WTC11 (cell line): Measurements from ENCODE around the gene GALNT7. TPM values are rescaled to one million over a fixed set of nuclear protein-coding genes. Genes with fewer than 3 reads are reported as not detected.

Source experiments
- ATAC-seq: fragments of 200-7000 bp; cut with Tn5 transposase; 2 replicates; pipeline ENCODE4 v1.10.0; 2021; ENCODE audit warnings: mild to moderate bottlenecking, moderate library complexity
- CTCF ChIA-PET: fragments of 300-600 bp; sonication (Branson Sonifier 250); formaldehyde crosslinking; loops from one replicate; lab custom pipeline; 2021; ENCODE audit warnings: antibody characterized with exemption; lab: Charles Lee
- POLR2A ChIA-PET: fragments of 350-600 bp; sonication (Branson Sonifier 250); formaldehyde crosslinking; loops from one replicate; lab custom pipeline; 2021; ENCODE audit warnings: antibody characterized with exemption; lab: Charles Lee
- DNase-seq: peaks from one replicate; pipeline ENCODE4 v3.0.0; 2021; ENCODE audit warnings: low spot score
- H3K27ac Mint-ChIP-seq: 2 replicates; pipeline ENCODE4 v1.8.0; 2021; ENCODE audit warnings: mixed read lengths
- H3K27me3 Mint-ChIP-seq: 2 replicates; pipeline ENCODE4 v1.8.0; 2021; ENCODE audit warnings: low read depth, mild to moderate bottlenecking, moderate library complexity, mixed read lengths
- H3K36me3 Mint-ChIP-seq: 2 replicates; pipeline ENCODE4 v1.8.0; 2021; ENCODE audit warnings: mixed read lengths
- H3K4me1 Mint-ChIP-seq: 2 replicates; pipeline ENCODE4 v1.8.0; 2022; ENCODE audit warnings: mixed read lengths
- H3K4me3 Mint-ChIP-seq: 2 replicates; pipeline ENCODE4 v1.8.0; 2021; ENCODE audit warnings: mild to moderate bottlenecking, moderate library complexity, mixed read lengths
- H3K9me3 Mint-ChIP-seq: 2 replicates; pipeline ENCODE4 v1.8.0; 2021; ENCODE audit warnings: mixed read lengths
- ARID4B ChIP-seq: sonication (generic); formaldehyde crosslinking; IDR thresholded peaks from 2 replicates; pipeline ENCODE4 v1.8.0; 2023; ENCODE audit warnings: missing genetic modification reagents, mild to moderate bottlenecking, borderline replicate concordance
- CBFB ChIP-seq: sonication (generic); formaldehyde crosslinking; IDR thresholded peaks from 2 replicates; pipeline ENCODE4 v1.8.1; 2022; ENCODE audit warnings: mild to moderate bottlenecking, low read depth, missing genetic modification reagents
- CTCF ChIP-seq: fragments of 200-600 bp; IDR thresholded peaks from 2 replicates; pipeline ENCODE4 v1.8.0; 2022; ENCODE audit warnings: antibody characterized with exemption
- GTF2I ChIP-seq: fragments of 250-450 bp; sonication (Bioruptor Pico); conservative IDR thresholded peaks from 2 replicates; pipeline ENCODE4 v1.4.0; 2021; ENCODE audit warnings: mild to moderate bottlenecking
- NFE2L1 ChIP-seq: sonication (generic); formaldehyde crosslinking; IDR thresholded peaks from 2 replicates; pipeline ENCODE4 v1.8.1; 2023; ENCODE audit warnings: missing genetic modification reagents
- PRRX2 ChIP-seq: fragments of 250-450 bp; sonication (Bioruptor Pico); IDR thresholded peaks from 2 replicates; pipeline ENCODE4 v1.8.0; 2021; ENCODE audit warnings: mild to moderate bottlenecking
- ZMAT4 ChIP-seq: fragments of 250-450 bp; sonication (Bioruptor Pico); IDR thresholded peaks from 2 replicates; pipeline ENCODE4 v1.9.0; 2021; ENCODE audit warnings: mild to moderate bottlenecking
- ZNF219 ChIP-seq: sonication (generic); formaldehyde crosslinking; IDR thresholded peaks from 2 replicates; pipeline ENCODE4 v1.8.0; 2023; ENCODE audit warnings: missing genetic modification reagents, mild to moderate bottlenecking, borderline replicate concordance
- ZNF281 ChIP-seq: sonication (generic); formaldehyde crosslinking; IDR thresholded peaks from 2 replicates; pipeline ENCODE4 v1.8.0; 2023; ENCODE audit warnings: mild to moderate bottlenecking, missing genetic modification reagents
- total RNA-seq: library from RNA; stranded (reverse); gene quantifications from 3 replicates; pipeline ENCODE4 v1.2.3, GENCODE V29; 2021
- TF ChIP-seq, protein P1 (sequence below): sonication (generic); formaldehyde crosslinking; IDR thresholded peaks from 2 replicates; pipeline ENCODE4 v1.8.1; 2022; ENCODE audit warnings: mild to moderate bottlenecking, missing genetic modification reagents, moderate library complexity, borderline replicate concordance
- TF ChIP-seq, protein P2 (sequence below): sonication (generic); formaldehyde crosslinking; IDR thresholded peaks from 2 replicates; pipeline ENCODE4 v1.8.1; 2022; ENCODE audit warnings: low read depth, mild to moderate bottlenecking, moderate library complexity, missing genetic modification reagents, borderline replicate concordance
- TF ChIP-seq, protein P3 (sequence below): sonication (generic); formaldehyde crosslinking; IDR thresholded peaks from 2 replicates; pipeline ENCODE4 v1.8.1; 2022; ENCODE audit warnings: mild to moderate bottlenecking, moderate library complexity, missing genetic modification reagents
- TF ChIP-seq, protein P4 (sequence below): sonication (generic); formaldehyde crosslinking; IDR thresholded peaks from 2 replicates; pipeline ENCODE4 v1.8.1; 2022; ENCODE audit warnings: low read depth, missing genetic modification reagents, borderline replicate concordance

The GALNT7 gene
- total RNA-seq, 1 experiment from 2014 or later: 86.9 TPM

DNA sequence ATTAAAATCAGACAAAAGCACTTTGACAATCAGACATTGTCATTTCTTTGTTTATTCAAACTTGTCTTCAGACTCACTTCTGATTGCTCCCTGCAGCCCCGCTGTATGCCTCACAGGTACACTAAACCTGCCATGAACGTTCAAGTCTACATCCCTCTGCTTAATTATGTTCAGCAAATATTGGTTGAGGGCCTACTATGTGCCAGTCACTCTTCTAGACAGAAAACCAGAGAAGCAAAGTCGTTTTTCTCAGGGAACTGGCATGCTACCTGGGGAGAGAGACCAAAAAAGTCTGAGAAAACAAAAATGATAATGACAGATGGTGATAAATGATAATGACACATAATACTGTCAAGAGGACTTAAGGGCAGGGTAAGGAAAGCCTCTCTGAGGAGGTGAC lies 146.1 kb downstream of the GALNT7 start (continued):
- TF ChIP-seq CBFB: no peak
- TF ChIP-seq, protein P1, sequence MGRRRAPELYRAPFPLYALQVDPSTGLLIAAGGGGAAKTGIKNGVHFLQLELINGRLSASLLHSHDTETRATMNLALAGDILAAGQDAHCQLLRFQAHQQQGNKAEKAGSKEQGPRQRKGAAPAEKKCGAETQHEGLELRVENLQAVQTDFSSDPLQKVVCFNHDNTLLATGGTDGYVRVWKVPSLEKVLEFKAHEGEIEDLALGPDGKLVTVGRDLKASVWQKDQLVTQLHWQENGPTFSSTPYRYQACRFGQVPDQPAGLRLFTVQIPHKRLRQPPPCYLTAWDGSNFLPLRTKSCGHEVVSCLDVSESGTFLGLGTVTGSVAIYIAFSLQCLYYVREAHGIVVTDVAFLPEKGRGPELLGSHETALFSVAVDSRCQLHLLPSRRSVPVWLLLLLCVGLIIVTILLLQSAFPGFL: no peak

DNA sequence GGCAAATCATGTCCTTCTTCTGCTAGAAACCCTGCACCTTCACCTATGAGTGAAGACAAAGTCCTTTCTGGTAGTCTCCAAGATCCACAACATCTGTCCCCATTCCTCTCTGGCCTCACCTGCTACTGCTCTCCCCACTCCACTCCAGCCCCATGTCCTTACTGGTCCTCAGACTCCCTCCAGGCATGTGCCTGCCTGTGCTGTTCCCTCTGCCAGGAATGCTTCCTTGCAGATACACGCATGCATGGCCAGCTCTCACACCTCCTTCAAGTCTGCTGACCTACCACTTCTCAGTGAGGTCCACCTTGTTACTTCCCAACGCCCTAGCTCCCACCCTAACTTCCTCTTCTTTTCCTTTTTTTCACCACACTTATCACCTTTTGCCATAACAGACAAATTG lies 147.4 kb downstream of the GALNT7 start:
- Mint-ChIP-seq H3K36me3 (peaks cover 13% of the 10 kb centered on the region), H3K9me3 (no peaks in the 10 kb centered on the region), H3K4me3 (no peak overlapping the region), H3K27me3 (no peaks in the 10 kb centered on the region), H3K27ac (no peak overlapping the region), H3K4me1 (peaks cover 25% of the 10 kb centered on the region)
- CTCF ChIA-PET: interaction anchor here (1.4 to 4.7 kb wide), 4 partner anchors 14 to 303 kb away, joined by 3 to 37 read pairs (median 15); no protein-coding TSS in a partner anchor
- no peak for DNase-seq
- ATAC-seq: no peak
- TF ChIP-seq ZMAT4 (no peak), ZNF219 (CRISPR knock-in tag) (no peak), GTF2I (no peak), ZNF281 (CRISPR knock-in tag) (no peak), PRRX2 (CRISPR knock-in tag) (no peak)
- TF ChIP-seq, protein P2, sequence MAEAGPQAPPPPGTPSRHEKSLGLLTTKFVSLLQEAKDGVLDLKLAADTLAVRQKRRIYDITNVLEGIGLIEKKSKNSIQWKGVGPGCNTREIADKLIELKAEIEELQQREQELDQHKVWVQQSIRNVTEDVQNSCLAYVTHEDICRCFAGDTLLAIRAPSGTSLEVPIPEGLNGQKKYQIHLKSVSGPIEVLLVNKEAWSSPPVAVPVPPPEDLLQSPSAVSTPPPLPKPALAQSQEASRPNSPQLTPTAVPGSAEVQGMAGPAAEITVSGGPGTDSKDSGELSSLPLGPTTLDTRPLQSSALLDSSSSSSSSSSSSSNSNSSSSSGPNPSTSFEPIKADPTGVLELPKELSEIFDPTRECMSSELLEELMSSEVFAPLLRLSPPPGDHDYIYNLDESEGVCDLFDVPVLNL (CRISPR knock-in tag): no peak
- TF ChIP-seq, protein P3, sequence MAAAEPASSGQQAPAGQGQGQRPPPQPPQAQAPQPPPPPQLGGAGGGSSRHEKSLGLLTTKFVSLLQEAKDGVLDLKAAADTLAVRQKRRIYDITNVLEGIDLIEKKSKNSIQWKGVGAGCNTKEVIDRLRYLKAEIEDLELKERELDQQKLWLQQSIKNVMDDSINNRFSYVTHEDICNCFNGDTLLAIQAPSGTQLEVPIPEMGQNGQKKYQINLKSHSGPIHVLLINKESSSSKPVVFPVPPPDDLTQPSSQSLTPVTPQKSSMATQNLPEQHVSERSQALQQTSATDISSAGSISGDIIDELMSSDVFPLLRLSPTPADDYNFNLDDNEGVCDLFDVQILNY (CRISPR knock-in tag): no peak
- POLR2A ChIA-PET: no interaction called here

- ChIA-PET CTCF (interaction anchor here (0.6 to 4.7 kb wide), 9 partner anchors 10 to 304 kb away, joined by 3 to 37 read pairs (median 4); no protein-coding TSS in a partner anchor), POLR2A (interaction anchor here (0.6 to 1.0 kb wide), 2 partner anchors 17 to 150 kb away, joined by 4 read pairs; partner anchors contain the start of gene HMGB2)
- no peaks in the 10 kb centered on the region for H3K9me3 Mint-ChIP-seq
- H3K27ac Mint-ChIP-seq: peak overlapping the region; percentile 61; the same call in 1 of the 2 replicates
- H3K27me3 Mint-ChIP-seq: no peaks in the 10 kb centered on the region
- DNase-seq: peak; percentile 52
- no peak overlapping the region for H3K4me3 Mint-ChIP-seq
- H3K36me3 Mint-ChIP-seq: peaks cover 12% of the 10 kb centered on the region
- ATAC-seq: peak; percentile 96
- peaks cover 21% of the 10 kb centered on the region for H3K4me1 Mint-ChIP-seq
- TF ChIP-seq CTCF (peak; percentile 28; the same call in 1 of the 2 replicates), ZNF219 (CRISPR knock-in tag) (no peak)
These were observed 148.4 kb downstream of the GALNT7 start for GRCh38 chr4:173317004-173317403.

DNA sequence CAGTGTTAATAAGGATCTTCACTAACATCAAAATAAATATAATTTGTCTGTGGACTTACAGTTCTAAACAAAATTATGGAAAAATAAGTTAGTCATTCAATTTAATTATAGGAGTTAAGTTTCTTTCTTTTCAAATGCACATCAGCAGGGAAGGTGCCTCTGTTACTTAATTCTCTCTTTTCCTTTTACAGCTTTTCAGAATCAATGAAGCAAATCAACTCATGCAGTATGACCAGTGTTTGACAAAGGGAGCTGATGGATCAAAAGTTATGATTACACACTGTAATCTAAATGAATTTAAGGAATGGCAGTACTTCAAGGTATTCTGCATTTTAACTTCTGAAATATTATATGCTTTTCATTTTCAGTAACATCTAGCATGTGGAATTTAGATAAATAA lies 149.6 kb downstream of the GALNT7 start:
- Mint-ChIP-seq H3K9me3 (no peaks in the 10 kb centered on the region), H3K27ac (no peak overlapping the region), H3K27me3 (no peaks in the 10 kb centered on the region), H3K4me3 (no peak overlapping the region), H3K36me3 (peaks cover 7% of the 10 kb centered on the region; the same call in 1 of the 2 replicates), H3K4me1 (peaks cover 17% of the 10 kb centered on the region)
- POLR2A ChIA-PET: no interaction called here
- DNase-seq: no peak
- CTCF ChIA-PET: interaction anchor here (1.0 to 4.7 kb wide), 5 partner anchors 8 to 305 kb away, joined by 3 to 37 read pairs (median 3); no protein-coding TSS in a partner anchor
- no peak for ATAC-seq
- TF ChIP-seq, protein P4, sequence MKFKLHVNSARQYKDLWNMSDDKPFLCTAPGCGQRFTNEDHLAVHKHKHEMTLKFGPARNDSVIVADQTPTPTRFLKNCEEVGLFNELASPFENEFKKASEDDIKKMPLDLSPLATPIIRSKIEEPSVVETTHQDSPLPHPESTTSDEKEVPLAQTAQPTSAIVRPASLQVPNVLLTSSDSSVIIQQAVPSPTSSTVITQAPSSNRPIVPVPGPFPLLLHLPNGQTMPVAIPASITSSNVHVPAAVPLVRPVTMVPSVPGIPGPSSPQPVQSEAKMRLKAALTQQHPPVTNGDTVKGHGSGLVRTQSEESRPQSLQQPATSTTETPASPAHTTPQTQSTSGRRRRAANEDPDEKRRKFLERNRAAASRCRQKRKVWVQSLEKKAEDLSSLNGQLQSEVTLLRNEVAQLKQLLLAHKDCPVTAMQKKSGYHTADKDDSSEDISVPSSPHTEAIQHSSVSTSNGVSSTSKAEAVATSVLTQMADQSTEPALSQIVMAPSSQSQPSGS (CRISPR knock-in tag): no peak
- TF ChIP-seq ARID4B (no peak), NFE2L1 (CRISPR knock-in tag) (no peak)
